Right lobe of liver (tissue), 4 donors: ENCODE data around the gene MACROD1.

ENCODE experiments used
- POLR2A ChIP-seq: fragments of 450-650 bp; IDR thresholded peaks from one replicate; pipeline ENCODE4 v1.6.1; 2017; ENCODE audit warnings: antibody characterized with exemption, mild to moderate bottlenecking
- TF ChIP-seq, protein P1 (sequence below), 4 donors: fragments of 200-600 bp in 3 of 4; fragments of 450-650 bp in 1 of 4; IDR thresholded peaks; one replicate each; pipeline versions ENCODE4 v1.5.1 to v1.8.0; 2016 to 2022; ENCODE audit warnings: antibody characterized with exemption in 4 of 4, mild to moderate bottlenecking in 2 of 4
- donor health status: DM: no; HTN: no; CAD: no.
- donor health status: DM: no; HTN: no; CAD: no.
- donor health status: DM: no; HTN: yes; CAD: no.

DNA sequence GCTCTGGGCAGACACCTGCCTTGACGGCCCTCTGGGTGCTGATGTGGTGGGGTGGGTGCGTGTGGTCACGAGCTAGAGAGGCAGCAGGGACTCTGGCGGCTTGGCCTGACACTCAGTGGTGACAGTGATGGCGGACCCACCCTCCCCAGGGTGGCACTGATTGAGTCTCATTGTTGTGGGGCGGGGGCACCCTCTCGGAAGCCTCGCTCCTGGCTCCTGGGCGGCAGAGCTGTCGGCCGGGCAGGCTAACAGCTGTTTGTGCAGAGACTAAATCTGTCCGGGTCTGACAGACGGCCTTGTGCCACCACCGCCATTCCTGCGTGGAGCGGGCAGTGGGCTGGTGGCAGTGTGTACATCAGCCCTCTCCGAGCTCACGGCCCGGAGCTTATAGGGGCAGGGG lies 114.6 kb downstream of the MACROD1 start:
- TF ChIP-seq, protein P1, sequence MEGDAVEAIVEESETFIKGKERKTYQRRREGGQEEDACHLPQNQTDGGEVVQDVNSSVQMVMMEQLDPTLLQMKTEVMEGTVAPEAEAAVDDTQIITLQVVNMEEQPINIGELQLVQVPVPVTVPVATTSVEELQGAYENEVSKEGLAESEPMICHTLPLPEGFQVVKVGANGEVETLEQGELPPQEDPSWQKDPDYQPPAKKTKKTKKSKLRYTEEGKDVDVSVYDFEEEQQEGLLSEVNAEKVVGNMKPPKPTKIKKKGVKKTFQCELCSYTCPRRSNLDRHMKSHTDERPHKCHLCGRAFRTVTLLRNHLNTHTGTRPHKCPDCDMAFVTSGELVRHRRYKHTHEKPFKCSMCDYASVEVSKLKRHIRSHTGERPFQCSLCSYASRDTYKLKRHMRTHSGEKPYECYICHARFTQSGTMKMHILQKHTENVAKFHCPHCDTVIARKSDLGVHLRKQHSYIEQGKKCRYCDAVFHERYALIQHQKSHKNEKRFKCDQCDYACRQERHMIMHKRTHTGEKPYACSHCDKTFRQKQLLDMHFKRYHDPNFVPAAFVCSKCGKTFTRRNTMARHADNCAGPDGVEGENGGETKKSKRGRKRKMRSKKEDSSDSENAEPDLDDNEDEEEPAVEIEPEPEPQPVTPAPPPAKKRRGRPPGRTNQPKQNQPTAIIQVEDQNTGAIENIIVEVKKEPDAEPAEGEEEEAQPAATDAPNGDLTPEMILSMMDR (IDR thresholded peaks at IDR 0.05) = no peak
- TF ChIP-seq POLR2A = no peak
